Measurements from ENCODE around the gene SYTL1. TPM values are rescaled to one million over a fixed set of nuclear protein-coding genes. Genes with fewer than 3 reads are reported as not detected.
A peak's percentile ranks its signal among the peaks of the same experiment; 100 is the strongest.

Gene SYTL1
- total and polyA plus RNA-seq, 9 of the 15 experiments (the other 6 are each of a cell fraction or from before 2014, with no cell fraction given), result 0.04 to 9.3 (median 1.7) TPM

DNA sequence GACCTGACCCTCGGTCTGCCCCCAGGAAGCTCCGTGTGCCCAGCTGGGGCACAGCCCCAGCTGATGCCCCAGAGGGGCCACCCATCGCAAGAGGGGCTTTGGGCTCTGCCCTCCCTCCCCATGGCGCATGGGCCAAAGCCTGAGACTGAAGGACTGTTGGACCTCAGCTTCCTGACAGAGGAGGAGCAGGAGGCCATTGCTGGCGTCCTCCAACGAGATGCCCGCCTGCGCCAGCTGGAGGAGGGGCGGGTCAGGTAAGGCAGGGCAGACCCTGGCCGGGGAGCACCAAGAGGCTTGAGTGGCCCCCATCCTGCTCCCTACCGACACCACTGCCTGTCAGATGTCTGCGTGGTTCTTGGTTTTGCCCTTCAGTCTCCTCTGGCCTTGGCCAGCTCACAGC is 3.5 kb downstream of the SYTL1 start (continued):
- TF ChIP-seq HIVEP1 (CRISPR knock-in tag; IDR thresholded peaks at IDR 0.05), result no peak
- TF ChIP-seq, protein P1, sequence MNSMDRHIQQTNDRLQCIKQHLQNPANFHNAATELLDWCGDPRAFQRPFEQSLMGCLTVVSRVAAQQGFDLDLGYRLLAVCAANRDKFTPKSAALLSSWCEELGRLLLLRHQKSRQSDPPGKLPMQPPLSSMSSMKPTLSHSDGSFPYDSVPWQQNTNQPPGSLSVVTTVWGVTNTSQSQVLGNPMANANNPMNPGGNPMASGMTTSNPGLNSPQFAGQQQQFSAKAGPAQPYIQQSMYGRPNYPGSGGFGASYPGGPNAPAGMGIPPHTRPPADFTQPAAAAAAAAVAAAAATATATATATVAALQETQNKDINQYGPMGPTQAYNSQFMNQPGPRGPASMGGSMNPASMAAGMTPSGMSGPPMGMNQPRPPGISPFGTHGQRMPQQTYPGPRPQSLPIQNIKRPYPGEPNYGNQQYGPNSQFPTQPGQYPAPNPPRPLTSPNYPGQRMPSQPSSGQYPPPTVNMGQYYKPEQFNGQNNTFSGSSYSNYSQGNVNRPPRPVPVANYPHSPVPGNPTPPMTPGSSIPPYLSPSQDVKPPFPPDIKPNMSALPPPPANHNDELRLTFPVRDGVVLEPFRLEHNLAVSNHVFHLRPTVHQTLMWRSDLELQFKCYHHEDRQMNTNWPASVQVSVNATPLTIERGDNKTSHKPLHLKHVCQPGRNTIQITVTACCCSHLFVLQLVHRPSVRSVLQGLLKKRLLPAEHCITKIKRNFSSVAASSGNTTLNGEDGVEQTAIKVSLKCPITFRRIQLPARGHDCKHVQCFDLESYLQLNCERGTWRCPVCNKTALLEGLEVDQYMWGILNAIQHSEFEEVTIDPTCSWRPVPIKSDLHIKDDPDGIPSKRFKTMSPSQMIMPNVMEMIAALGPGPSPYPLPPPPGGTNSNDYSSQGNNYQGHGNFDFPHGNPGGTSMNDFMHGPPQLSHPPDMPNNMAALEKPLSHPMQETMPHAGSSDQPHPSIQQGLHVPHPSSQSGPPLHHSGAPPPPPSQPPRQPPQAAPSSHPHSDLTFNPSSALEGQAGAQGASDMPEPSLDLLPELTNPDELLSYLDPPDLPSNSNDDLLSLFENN (IDR thresholded peaks at IDR 0.05; ENCODE audit: low read depth in 2 of 2, low read length in 2 of 2), result no peak

DNA sequence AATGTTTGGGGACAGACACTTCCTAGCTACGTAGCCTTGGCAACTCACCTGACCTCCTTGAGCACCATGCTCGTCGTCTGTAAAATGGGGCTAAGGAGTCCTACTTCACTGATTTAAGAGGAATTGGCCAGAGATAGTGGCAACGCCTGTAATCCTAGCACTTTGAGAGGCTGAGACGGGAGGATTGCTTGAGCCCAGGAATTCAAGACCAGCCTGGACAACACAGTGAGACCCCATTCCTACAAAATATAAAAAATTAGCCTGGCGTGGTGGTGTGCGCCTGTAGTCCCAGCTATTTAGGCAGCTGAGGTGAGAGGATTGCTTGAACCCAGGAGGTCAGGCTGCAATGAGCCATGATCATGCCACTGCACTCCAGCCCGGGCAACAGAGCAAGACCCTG is 4.5 kb downstream of the SYTL1 start:
- in situ Hi-C loops (cut with MboI) (no loop called here), intact Hi-C loops (cut with micrococcal nuclease) (no loop called here)
- BruUV-seq (replicated peaks), result no TSS peak
- Histone ChIP-seq H3K4me3 (no peak overlapping the region), H3K9me3 (replicated peaks; ENCODE audit: control insufficient read depth, insufficient read depth, low read depth, low read length) (no peaks in the 10 kb centered on the region), H3K36me3 (ENCODE audit: control insufficient read depth, insufficient read depth, low read length) (no peaks in the 10 kb centered on the region), H4K20me1 (replicated peaks; ENCODE audit: control insufficient read depth, insufficient read depth, low read length) (no peaks in the 10 kb centered on the region), H3K4me1 (replicated peaks in 1 of 2; ENCODE audit: control insufficient read depth in 2 of 2, insufficient read depth in 2 of 2, low read length in 2 of 2) (peaks cover 35 to 63% of the 10 kb centered on the region in 2 experiments), H3K9ac (ENCODE audit: insufficient read depth in 1 of 2, low read depth in 2 of 2, low read length in 2 of 2) (no peak overlapping the region), H3K27ac (ENCODE audit: extremely low read depth, low read depth, low read length) (no peak overlapping the region), H3K79me2 (ENCODE audit: control insufficient read depth, insufficient read depth, low read length) (no peaks in the 10 kb centered on the region; the same call in 2 of the 3 replicates), H3K4me2 (ENCODE audit: insufficient read depth, low read length) (no peak overlapping the region), H2AFZ (ENCODE audit: low read depth, low read length) (no peak overlapping the region), H3K9me1 (ENCODE audit: control insufficient read depth, insufficient read depth, low read length) (no peaks in the 10 kb centered on the region), H3K27me3 (ENCODE audit: control insufficient read depth in 2 of 2, insufficient read depth in 2 of 2, low read length in 2 of 2) (no peaks in the 10 kb centered on the region)
- ATAC-seq (no peak), FAIRE-seq (no peak), DNase-seq (ENCODE audit: extremely low read depth in 1 of 4, low spot score in 3 of 4) (no peak)
- CTCF ChIA-PET (ENCODE audit: low intra/inter-chr PET ratio), result no interaction called here
- POLR2A ChIA-PET, result interaction anchor here (0.6 to 1.0 kb wide), 2 partner anchors 9 to 14 kb away, joined by 3 to 4 read pairs; no protein-coding TSS in a partner anchor
- WGBS (ENCODE audit: insufficient coverage, low coverage, missing lambda C conversion rate), result 74% methylated on average over 8 of the region's 8 CpGs
- no peak for TF ChIP-seq FOXA1 (IDR thresholded peaks at IDR 0.05; ENCODE audit: borderline replicate concordance)
- TF ChIP-seq, protein P2, sequence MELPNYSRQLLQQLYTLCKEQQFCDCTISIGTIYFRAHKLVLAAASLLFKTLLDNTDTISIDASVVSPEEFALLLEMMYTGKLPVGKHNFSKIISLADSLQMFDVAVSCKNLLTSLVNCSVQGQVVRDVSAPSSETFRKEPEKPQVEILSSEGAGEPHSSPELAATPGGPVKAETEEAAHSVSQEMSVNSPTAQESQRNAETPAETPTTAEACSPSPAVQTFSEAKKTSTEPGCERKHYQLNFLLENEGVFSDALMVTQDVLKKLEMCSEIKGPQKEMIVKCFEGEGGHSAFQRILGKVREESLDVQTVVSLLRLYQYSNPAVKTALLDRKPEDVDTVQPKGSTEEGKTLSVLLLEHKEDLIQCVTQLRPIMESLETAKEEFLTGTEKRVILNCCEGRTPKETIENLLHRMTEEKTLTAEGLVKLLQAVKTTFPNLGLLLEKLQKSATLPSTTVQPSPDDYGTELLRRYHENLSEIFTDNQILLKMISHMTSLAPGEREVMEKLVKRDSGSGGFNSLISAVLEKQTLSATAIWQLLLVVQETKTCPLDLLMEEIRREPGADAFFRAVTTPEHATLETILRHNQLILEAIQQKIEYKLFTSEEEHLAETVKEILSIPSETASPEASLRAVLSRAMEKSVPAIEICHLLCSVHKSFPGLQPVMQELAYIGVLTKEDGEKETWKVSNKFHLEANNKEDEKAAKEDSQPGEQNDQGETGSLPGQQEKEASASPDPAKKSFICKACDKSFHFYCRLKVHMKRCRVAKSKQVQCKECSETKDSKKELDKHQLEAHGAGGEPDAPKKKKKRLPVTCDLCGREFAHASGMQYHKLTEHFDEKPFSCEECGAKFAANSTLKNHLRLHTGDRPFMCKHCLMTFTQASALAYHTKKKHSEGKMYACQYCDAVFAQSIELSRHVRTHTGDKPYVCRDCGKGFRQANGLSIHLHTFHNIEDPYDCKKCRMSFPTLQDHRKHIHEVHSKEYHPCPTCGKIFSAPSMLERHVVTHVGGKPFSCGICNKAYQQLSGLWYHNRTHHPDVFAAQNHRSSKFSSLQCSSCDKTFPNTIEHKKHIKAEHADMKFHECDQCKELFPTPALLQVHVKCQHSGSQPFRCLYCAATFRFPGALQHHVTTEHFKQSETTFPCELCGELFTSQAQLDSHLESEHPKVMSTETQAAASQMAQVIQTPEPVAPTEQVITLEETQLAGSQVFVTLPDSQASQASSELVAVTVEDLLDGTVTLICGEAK (IDR thresholded peaks at IDR 0.05), result no peak
- TF ChIP-seq, protein P2 (CRISPR knock-in tag; IDR thresholded peaks at IDR 0.05), result no peak
- TF ChIP-seq TAF15 (IDR thresholded peaks at IDR 0.05; ENCODE audit: low read depth, low read length), result no peak
- no peak for TF ChIP-seq COPS2 (conservative IDR thresholded peaks at IDR 0.05)
- TF ChIP-seq ZNF121 (CRISPR knock-in tag; conservative IDR thresholded peaks at IDR 0.05), result peak; percentile 96

All from K562 (cell line).